ENCODE measurements around the gene SH3BP2.

SH3BP2 gene

DNA sequence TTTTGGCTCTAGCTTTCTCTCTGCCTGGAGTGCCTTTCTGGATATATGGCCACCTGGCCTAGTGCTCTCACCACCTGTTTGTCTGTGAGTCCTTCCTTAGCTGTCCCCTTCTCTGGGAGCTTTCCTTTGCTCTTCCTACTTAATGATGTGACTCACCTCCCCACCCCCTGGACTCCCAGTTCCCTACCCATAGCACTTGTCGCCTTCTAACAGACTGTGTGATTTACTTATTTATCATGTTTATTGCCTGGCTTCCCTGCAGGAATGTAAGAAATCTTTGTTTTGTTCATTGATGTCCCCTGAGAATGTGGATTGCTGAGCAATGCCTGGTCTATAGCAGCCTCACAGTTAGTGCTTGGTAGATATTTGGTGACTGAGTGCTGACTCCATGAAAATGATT lies 69.6 kb downstream of the SH3BP2 start:
- TF ChIP-seq, protein P1, sequence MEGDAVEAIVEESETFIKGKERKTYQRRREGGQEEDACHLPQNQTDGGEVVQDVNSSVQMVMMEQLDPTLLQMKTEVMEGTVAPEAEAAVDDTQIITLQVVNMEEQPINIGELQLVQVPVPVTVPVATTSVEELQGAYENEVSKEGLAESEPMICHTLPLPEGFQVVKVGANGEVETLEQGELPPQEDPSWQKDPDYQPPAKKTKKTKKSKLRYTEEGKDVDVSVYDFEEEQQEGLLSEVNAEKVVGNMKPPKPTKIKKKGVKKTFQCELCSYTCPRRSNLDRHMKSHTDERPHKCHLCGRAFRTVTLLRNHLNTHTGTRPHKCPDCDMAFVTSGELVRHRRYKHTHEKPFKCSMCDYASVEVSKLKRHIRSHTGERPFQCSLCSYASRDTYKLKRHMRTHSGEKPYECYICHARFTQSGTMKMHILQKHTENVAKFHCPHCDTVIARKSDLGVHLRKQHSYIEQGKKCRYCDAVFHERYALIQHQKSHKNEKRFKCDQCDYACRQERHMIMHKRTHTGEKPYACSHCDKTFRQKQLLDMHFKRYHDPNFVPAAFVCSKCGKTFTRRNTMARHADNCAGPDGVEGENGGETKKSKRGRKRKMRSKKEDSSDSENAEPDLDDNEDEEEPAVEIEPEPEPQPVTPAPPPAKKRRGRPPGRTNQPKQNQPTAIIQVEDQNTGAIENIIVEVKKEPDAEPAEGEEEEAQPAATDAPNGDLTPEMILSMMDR (IDR thresholded peaks at IDR 0.05; ENCODE audit: low read length, missing control alignments): no peak
- no peak overlapping the region for H3K4me3 ChIP-seq (replicated peaks; ENCODE audit: low read depth, low read length)
- no peak for DNase-seq (ENCODE audit: low read depth)

DNA sequence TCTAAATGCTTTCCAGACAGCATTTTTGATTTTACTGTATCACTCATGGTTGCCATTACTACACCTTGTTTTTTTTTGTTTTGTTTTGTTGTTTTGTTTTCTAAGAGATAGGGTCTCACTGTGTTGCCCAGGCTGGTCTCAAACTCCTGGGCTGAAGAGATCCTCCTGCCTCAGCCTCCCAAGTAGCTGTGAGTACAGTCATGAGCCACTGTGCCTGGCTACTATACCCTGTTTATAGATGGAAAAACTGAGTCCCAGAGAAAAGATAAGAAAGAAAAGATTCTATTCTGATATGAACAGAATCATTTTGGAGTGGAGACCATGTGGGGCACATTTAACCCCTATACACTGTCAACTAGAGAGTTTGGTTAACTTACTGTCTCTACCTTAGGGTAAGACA lies 70.8 kb downstream of the SH3BP2 start:
- H3K4me3 ChIP-seq (replicated peaks; ENCODE audit: low read depth, low read length): no peak overlapping the region
- TF ChIP-seq, protein P1 (IDR thresholded peaks at IDR 0.05; ENCODE audit: low read length, missing control alignments): no peak
- DNase-seq (ENCODE audit: low read depth): no peak

DNA sequence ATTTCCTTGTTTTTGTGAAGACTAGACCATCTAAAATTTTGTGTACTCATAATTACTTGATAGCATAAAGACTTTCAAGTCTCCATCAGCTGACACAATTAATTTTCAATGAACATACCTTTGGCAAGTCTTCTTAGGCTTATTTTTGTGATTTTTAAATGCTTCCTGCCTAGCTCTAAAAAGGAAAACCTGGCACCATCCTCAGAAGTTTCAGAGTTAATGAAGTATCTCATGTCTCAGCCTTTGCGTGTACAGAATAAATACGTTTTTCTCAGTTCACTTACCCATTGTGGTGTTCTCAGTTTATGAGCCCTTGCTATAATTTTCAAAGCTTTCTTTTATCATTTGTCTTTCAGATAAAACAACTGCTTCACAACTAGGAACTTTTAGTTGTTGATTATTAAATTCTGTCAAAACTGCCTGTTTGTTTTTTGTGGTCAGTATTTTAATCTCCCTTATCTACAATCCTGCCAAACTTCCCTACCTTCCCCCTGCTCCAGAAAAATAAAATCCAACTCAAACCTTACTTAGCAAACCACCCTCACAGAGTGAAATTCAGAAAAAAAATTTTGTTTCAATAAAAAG lies 72.4 kb downstream of the SH3BP2 start:
- DNase-seq (ENCODE audit: low read depth): no peak
- H3K4me3 ChIP-seq (replicated peaks; ENCODE audit: low read depth, low read length): no peak overlapping the region
- TF ChIP-seq, protein P1 (IDR thresholded peaks at IDR 0.05; ENCODE audit: low read length, missing control alignments): no peak

DNA sequence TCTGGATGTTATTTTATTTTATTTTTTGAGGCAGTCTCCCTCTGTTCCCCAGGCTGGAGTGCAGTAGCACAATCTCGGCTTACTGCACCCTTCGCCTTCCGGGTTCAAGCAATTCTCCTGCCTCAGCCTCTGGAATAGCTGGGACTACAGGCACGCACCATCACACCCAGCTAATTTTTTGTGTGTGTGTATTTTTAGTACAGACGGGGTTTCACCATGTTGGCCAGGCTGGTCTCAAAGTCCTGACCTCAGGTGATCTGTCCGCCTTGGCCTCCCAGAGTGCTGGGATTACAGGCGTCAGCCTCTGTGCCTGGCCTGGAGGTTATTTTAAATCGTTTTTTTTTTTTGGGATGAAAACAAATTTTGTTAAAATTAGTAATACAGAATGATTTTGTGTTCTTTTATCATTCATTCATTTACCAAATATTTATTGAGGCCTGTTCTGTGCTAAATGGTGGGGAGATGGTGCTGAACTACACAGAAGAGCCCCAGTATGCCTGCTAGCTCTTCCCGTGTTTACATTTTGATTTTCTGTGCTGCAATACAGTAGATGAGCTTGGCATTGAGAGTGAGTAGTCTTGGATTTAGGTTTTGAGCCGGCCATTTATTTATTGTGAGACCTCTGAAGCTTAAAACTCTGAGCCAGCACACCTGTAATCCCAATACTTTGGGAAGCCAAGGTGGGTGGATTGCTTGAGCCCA lies 73.4 kb downstream of the SH3BP2 start:
- TF ChIP-seq, protein P1 (IDR thresholded peaks at IDR 0.05; ENCODE audit: low read length, missing control alignments): no peak
- no peak for DNase-seq (ENCODE audit: low read depth)
- H3K4me3 ChIP-seq (replicated peaks; ENCODE audit: low read depth, low read length): no peak overlapping the region

DNA sequence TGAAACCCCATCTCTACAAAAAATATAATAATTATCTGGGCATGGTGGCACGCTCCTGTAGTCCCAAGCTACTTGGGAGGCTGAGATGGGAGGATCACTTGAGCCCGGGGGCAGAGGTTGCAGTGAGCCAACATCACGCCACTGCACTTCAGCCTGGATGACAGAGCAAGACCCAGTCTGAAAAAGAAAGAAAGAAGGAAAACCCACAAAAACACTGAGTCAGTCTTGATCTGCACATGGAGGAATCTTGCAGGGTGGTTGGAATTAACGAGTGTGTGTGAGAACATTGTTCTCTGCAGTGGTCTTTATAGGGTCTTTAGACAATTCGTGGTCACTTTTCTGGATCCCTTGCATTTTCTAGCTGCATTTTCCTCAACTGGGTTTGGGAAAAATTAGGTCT lies 74.0 kb downstream of the SH3BP2 start:
- TF ChIP-seq, protein P1 (IDR thresholded peaks at IDR 0.05; ENCODE audit: low read length, missing control alignments): no peak
- DNase-seq (ENCODE audit: low read depth): no peak

DNA sequence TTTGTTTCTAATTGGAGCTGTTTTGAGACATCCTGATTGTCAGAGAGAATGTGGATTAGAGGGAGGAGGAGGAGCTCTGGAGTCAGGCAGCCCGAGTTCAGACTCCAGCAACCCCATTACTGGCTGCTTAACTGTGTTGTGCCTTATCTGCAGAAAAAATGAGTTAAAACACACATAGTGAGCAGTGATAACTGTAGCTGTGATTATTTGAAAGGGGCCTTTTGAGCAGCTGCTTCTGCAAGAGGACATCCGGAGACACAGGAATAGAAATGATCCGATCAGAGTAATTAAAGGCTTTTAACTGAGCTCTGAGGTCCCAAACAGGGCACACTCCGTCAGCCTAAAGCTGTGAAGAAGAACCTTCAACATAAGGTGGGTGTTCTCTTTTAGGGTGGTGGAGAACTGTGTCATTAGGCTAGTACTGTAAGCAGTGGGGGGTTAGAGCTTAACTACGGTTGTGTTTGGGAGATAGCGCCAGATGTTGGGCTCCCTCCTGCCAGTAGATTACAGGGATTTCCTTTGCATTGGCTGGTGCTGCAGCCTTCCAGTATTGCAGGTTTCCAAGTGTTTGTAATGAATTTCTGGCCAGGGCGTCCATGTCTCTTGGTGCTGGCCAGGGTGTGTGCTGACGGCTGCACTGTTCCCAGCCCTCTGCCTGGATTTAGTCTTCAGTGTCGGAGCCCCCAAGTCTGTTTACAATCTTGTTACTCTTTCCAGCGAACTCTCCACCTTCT lies 75.0 kb downstream of the SH3BP2 start:
- TF ChIP-seq, protein P1 (IDR thresholded peaks at IDR 0.05; ENCODE audit: low read length, missing control alignments): no peak
- peak; percentile 48 for DNase-seq (ENCODE audit: low read depth)
- peak overlapping the region; percentile 45 for H3K4me3 ChIP-seq (replicated peaks; ENCODE audit: low read depth, low read length)

More for the DNA sequence above, 74.0 kb downstream of the SH3BP2 start:
- H3K4me3 ChIP-seq (replicated peaks; ENCODE audit: low read depth, low read length): no peak overlapping the region
